Right lobe of liver (tissue), 6 donors: ENCODE measurements around the gene HOTAIR. TPM values are rescaled to one million over a fixed set of nuclear protein-coding genes. Genes with fewer than 3 reads are reported as not detected.

Source experiments
- ATAC-seq, 4 donors: fragments of 200-7000 bp; cut with Tn5 transposase; one replicate each; pipeline ENCODE4 v1.9.1; 2020; ENCODE audit warnings: mild to moderate bottlenecking in 4 of 4, moderate library complexity in 4 of 4
- DNase-seq, 3 donors: peaks; one replicate each; pipeline ENCODE4 v3.0.0-alpha.2; 2020
- H3K27ac ChIP-seq, 3 donors: fragments of 200-600 bp; one replicate each; pipeline ENCODE4 v1.8.0; 2022
- H3K27me3 ChIP-seq, 2 donors: fragments of 200-600 bp; one replicate each; pipeline ENCODE4 v1.8.0; 2022
- H3K36me3 ChIP-seq, 4 donors: fragments of 200-600 bp; sonication (generic) in 1 of 4; one replicate each; pipeline versions ENCODE4 v1.5.1 to v1.8.0; 2017 to 2022; ENCODE audit warnings: control low read depth in 1 of 4
- H3K4me1 ChIP-seq, 4 donors: fragments of 200-600 bp; sonication (generic) in 1 of 4; one replicate each; pipeline versions ENCODE4 v1.5.1 to v1.8.0; 2017 to 2022; ENCODE audit warnings: control low read depth in 1 of 4
- H3K4me3 ChIP-seq, 3 donors: fragments of 200-600 bp; one replicate each; pipeline ENCODE4 v1.8.0; 2022
- H3K9me3 ChIP-seq, 4 donors: fragments of 200-600 bp; sonication (generic) in 1 of 4; one replicate each; pipeline versions ENCODE4 v1.5.1 to v1.8.0; 2017 to 2022; ENCODE audit warnings: control low read depth in 1 of 4
- CTCF ChIP-seq, 4 donors: fragments of 200-600 bp in 3 of 4; fragments of 450-650 bp in 1 of 4; IDR thresholded peaks; one replicate each; pipeline versions ENCODE4 v1.5.1 to v1.8.0; 2016 to 2022; ENCODE audit warnings: antibody characterized with exemption in 4 of 4, mild to moderate bottlenecking in 2 of 4
- POLR2A ChIP-seq: fragments of 450-650 bp; IDR thresholded peaks from one replicate; pipeline ENCODE4 v1.6.1; 2017; ENCODE audit warnings: antibody characterized with exemption, mild to moderate bottlenecking
- WGBS: methylation state at CpG from one replicate; pipeline ENCODE4 v1.1.6; 2018; ENCODE audit warnings: low coverage, low lambda C conversion rate; ENCODE audit not compliant: insufficient coverage; ENCODE audit errors: missing lambda C conversion rate; 5-methylcytosine and 5-hydroxymethylcytosine counted together
- intact Hi-C, 2 donors: fragments of 100-400 bp; cut with DNase I; formaldehyde crosslinking; loops; one replicate each; pipeline versions ENCODE4 v1.11.2 to v1.14.1; 2022
- total RNA-seq, 6 experiments: library from RNA; depleted of rRNA in 2 of 6; stranded (reverse); fragments of >200 nt in 2 of 6; fragmentation: NEBNext Ultra II Directional in 3 of 6; extraction: Animal tissue kit (Norgen Biotek cat#: 25700) in 3 of 6; gene quantifications; one replicate each; pipeline versions ENCODE4 v1.1.0 to v1.2.4, GENCODE V29; 2016 to 2023
- donor health status: DM: no; HTN: yes; CAD: no.
- donor health status: DM: no; HTN: no; CAD: no.
- donor health status: DM: no; HTN: no; CAD: no.
- donor health status: DM: no; HTN: yes; CAD: no.
- donor health status: DM: no; HTN: yes; CAD: no.

The HOTAIR gene
- total RNA-seq, 6 experiments from 2014 or later = not detected

- TF ChIP-seq POLR2A (no peak), CTCF (IDR thresholded peaks at IDR 0.05) (peak; percentile 28 to 47 (median 40))
- Histone ChIP-seq H3K9me3 (no peaks in the 10 kb centered on the region), H3K4me1 (peaks cover 0 to 9% (median 2%) of the 10 kb centered on the region in 4 donors), H3K27me3 (peaks cover 5 to 71% of the 10 kb centered on the region in 2 donors), H3K4me3 (no peak overlapping the region), H3K36me3 (no peaks in the 10 kb centered on the region), H3K27ac (no peak overlapping the region)
- 4% methylated on average over 25 of the region's 28 CpGs for WGBS
- intact Hi-C loops = no loop called here
- peak in 2 of 4 donors; percentile 32 to 37 for ATAC-seq
- DNase-seq = no peak
Observed at GRCh38 chr12:53989227-53990113, 14.7 kb upstream of the HOTAIR start.

GRCh38 chr12:53988541-53989226 lies 13.9 kb upstream of the HOTAIR start:
- Histone ChIP-seq H3K4me1 (peaks cover 0 to 4% (median 0%) of the 10 kb centered on the region in 4 donors), H3K9me3 (no peaks in the 10 kb centered on the region), H3K27me3 (peaks cover 11 to 71% of the 10 kb centered on the region in 2 donors), H3K27ac (no peak overlapping the region), H3K36me3 (no peaks in the 10 kb centered on the region), H3K4me3 (no peak overlapping the region)
- WGBS = 12% methylated on average over 5 of the region's 5 CpGs
- intact Hi-C loops = no loop called here
- DNase-seq = no peak
- ATAC-seq = no peak
- TF ChIP-seq CTCF (IDR thresholded peaks at IDR 0.05) (no peak), POLR2A (no peak)

- H3K9me3 ChIP-seq = no peaks in the 10 kb centered on the region
- H3K27me3 ChIP-seq = peaks cover 12 to 71% of the 10 kb centered on the region in 2 donors
- TF ChIP-seq POLR2A = no peak
- TF ChIP-seq CTCF (IDR thresholded peaks at IDR 0.05) = no peak
- DNase-seq (no peak), ATAC-seq (no peak)
- WGBS = 6% methylated on average over 4 of the region's 4 CpGs
- H3K4me3 ChIP-seq = no peak overlapping the region
- no peaks in the 10 kb centered on the region for H3K36me3 ChIP-seq
- no peak overlapping the region for H3K27ac ChIP-seq
- intact Hi-C loops = no loop called here
- H3K4me1 ChIP-seq = peaks cover 0 to 4% (median 0%) of the 10 kb centered on the region in 4 donors
Observed at GRCh38 chr12:53987787-53988230, 13.1 kb upstream of the HOTAIR start.

GRCh38 chr12:53986686-53987483 lies 12.1 kb upstream of the HOTAIR start:
- Histone ChIP-seq H3K36me3 (no peaks in the 10 kb centered on the region), H3K27ac (no peak overlapping the region), H3K4me3 (no peak overlapping the region), H3K9me3 (no peaks in the 10 kb centered on the region), H3K4me1 (peaks cover 0 to 4% (median 0%) of the 10 kb centered on the region in 4 donors), H3K27me3 (peaks cover 12 to 76% of the 10 kb centered on the region in 2 donors)
- TF ChIP-seq POLR2A (no peak), CTCF (IDR thresholded peaks at IDR 0.05) (no peak)
- intact Hi-C loops = no loop called here
- ATAC-seq = no peak
- no peak for DNase-seq
- WGBS = 9% methylated on average over 9 of the region's 21 CpGs
